HG02623 (cell line): ENCODE measurements around the gene GAK.

ENCODE experiments used
- ATAC-seq: cut with Tn5 transposase; IDR thresholded peaks from one replicate; pipeline ENCODE4 v1.9.1; 2021; ENCODE audit warnings: moderate library complexity; ENCODE audit not compliant: unreplicated experiment

GAK gene

GRCh38 chr4:874971-875817 lies 56.9 kb downstream of the GAK start:
- ATAC-seq, result no peak

- ATAC-seq, result no peak
Measured at GRCh38 chr4:874056-874455, 58.1 kb downstream of the GAK start.

DNA sequence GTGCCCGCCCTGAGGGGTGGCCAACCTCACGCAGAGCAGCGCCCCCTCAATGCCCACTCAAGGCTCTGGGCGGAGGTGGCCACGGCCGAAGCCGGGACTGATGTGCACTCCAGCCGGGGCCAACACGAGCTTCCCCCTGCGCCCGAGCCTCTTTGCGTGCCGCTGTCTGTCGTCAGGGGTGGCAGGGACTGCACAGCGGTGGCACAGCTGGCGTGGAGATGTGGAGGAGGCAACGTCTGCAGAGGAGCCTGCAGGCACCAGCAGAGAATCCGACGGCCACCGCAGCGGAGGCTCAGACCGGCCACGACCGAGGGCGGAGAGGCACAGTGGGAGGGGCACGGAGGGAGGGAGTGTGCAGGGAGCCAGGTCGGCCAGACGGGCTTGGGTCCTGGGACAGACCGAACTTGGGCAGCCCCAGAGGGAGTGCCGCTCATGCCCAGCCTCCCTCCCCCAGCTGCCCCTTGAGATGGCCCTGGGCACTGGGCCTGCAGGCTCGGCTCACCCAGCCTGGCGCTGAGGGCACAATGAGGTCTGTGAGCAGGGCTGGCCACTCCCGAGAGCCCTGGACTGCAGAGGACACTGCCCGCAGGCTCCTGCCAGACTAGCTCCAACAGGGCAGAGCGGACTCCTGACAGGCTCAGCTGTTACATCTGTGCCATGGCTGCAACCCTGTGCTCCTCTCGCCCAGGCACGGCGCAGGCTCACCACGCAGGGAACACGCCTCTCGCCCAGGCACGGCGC lies 59.7 kb downstream of the GAK start:
- no peak for ATAC-seq

GRCh38 chr4:871484-871883 lies 60.6 kb downstream of the GAK start:
- no peak for ATAC-seq

DNA sequence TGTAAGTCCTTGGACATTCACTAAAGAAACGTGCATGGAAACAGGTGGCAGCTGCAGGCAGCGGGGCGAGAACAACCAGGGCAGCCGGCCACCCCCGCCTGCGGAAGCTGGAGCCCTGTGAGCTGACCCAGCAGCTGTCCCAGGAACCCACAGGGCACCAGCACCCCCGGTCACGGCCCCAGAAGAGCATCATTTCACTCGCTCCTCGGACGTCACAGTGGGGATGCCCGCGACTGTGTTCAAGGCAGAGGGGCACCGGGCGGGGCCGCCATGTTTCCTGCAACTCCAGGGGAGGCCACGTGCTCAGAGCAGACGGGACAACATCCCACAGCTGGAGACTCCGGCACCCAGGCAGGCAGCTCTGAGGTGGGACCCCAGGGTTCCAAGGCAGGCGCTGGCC lies 61.2 kb downstream of the GAK start:
- ATAC-seq, result no peak

GRCh38 chr4:869776-870175 lies 62.3 kb downstream of the GAK start:
- ATAC-seq, result no peak

DNA sequence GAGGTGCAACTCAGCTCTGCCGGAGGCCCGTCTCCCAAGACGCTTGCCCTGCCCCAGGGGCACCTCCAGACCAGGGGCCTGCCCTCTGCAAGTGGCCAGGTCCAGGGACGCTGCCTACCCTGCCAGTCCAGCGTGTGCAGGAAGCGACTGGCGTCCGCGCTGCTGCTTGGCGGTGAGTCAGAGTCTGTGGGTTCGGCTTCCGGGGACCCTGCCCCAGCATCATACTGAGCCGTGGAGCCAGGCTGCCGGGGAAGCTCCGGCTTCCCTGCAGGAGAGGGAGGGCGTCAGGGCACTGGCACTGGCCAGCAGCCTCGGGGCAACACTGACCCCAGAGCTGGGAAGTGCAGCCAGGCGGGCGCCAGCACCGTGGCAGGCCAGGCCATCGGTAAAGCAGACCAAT lies 63.7 kb downstream of the GAK start:
- no peak for ATAC-seq

GRCh38 chr4:867526-868250 lies 64.4 kb downstream of the GAK start:
- no peak for ATAC-seq

DNA sequence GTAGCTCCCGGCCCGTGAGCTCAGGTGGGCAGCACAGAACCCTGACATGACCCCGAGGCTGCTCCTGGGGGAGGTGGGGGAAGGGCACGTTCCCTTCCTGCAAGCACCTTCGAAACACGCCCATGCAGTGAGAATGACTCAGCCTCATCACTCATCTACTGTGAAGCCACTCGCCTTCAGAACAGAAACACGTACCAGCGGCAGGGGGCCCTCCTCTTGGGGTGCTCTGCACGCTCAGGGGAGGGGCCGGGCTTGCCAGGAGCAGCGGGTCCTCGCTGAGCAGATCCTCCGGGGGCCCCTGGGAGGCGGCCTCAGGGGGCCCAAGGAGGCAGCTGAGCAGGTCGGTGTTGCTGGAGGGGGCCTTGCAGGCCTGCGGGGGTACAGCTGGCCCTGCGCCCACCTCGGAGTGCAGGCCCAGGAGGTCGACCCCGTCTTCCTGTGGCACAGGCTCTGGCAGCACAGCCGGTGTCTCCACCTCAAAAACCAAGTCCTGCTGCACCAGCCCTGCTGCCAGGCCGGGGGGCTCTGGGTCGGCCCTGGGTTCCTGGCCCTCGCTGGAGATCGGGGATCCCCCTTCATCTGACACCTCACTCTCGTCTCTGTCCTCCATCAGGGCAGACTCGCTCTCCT lies 65.2 kb downstream of the GAK start:
- ATAC-seq, result no peak

GRCh38 chr4:866068-866760 lies 65.9 kb downstream of the GAK start:
- no peak for ATAC-seq

DNA sequence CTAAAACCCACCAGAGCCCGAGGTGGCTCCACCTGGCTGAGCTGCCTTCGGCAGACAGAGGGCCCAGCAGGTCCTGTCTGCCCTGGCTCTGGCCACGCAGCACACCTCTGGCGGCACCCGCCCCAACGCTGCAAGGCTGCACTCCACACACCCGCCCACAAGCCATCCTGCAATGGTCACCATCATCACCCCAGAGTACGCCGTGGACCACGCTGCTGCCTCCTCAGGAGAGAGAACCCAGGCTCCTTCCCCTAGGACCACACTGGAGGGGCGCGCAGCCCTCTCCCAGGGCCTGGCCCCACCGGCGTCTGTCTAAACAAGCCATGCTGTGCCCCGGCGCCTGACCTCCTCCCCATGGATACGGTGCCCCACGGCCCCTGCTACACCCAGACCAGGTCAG lies 66.5 kb downstream of the GAK start:
- no peak for ATAC-seq

DNA sequence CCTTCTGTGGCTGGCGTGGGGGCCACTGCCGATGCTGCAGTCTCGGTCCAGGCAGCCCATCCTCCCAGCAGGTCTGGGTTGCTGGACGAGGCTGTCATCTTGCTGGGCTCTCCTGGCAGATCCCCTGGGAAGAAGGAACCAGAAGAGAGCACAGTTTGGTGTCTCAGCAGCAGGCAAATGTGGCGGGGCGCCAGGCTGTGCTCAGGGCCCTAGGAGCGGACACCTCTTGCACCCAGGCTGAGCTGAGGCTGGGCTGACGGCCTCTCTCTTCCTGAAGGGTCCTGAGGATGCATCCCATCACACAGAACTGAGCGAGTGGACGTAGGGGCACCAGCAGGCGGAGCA lies 67.0 kb downstream of the GAK start:
- ATAC-seq, result no peak

- no peak for ATAC-seq
Measured at GRCh38 chr4:864456-865120, 67.5 kb downstream of the GAK start.

- ATAC-seq, result no peak
Measured at GRCh38 chr4:860561-860960, 71.6 kb downstream of the GAK start.

GRCh38 chr4:859496-859895 lies 72.6 kb downstream of the GAK start:
- no peak for ATAC-seq

DNA sequence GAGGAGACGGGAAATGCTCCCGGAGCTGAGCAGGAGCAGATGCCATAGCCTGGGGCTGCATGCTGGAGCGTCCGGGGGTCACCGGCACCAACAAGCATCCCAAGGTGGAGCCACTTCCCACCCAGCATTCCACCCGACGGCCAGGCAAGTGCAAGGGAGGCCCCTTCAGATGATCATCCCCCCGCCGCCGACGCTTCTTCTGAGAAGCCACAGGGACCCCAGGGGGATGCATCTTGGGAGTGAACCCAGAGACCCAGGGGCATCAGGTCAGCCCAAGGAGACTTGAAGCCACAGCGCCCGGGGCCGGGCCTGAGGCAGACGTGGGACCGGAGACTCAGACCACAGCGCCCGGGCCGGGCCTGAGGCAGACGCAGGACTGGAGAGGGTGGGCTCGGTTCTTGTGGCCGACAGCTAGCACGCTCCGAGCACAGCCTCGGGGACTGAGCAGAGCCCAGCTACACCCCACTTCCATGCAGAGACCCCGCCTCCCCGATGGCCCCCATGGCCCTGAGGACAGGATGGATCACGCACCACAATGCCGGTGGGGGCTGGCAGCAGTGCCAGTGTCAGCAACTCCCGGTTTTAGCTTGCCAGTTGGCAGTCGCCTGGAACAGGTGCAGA lies 73.2 kb downstream of the GAK start:
- no peak for ATAC-seq

GRCh38 chr4:858041-858481 lies 74.1 kb downstream of the GAK start:
- no peak for ATAC-seq

- no peak for ATAC-seq
Measured at GRCh38 chr4:857461-857860, 74.7 kb downstream of the GAK start.

GRCh38 chr4:856225-856901 lies 75.8 kb downstream of the GAK start:
- ATAC-seq, result no peak
